K562 (cell line): ENCODE results near the gene TTN.

ENCODE experiments used
- CTCF ChIP-seq, 3 experiments: IDR thresholded peaks in 2 of 3; conservative IDR thresholded peaks in 1 of 3; 2 replicates each; pipeline ENCODE4 v1.5.1; 2011 to 2012; ENCODE audit warnings: low read length in 3 of 3, mild to moderate bottlenecking in 3 of 3, control low read depth in 2 of 3, improper control_type of control experiment in 1 of 3, inconsistent platforms in 1 of 3, low read depth in 1 of 3, mixed read lengths in 1 of 3, moderate library complexity in 1 of 3; ENCODE audit not compliant: insufficient read depth in 2 of 3
- E2F5 ChIP-seq: sonication (generic); formaldehyde crosslinking; IDR thresholded peaks from 2 replicates; pipeline ENCODE4 v1.8.0; 2022; ENCODE audit warnings: mild to moderate bottlenecking, missing genetic modification reagents
- RAD21 ChIP-seq, 2 experiments: fragments of 250-450 bp in 1 of 2; fragments of 450-650 bp in 1 of 2; sonication (Bioruptor Pico) in 1 of 2; formaldehyde crosslinking in 1 of 2; IDR thresholded peaks in 1 of 2; conservative IDR thresholded peaks in 1 of 2; 2 replicates each; pipeline versions ENCODE4 v1.4.0 to v1.8.0; 2020 to 2022; ENCODE audit warnings: mild to moderate bottlenecking in 2 of 2, moderate library complexity in 1 of 2
- TAF1 ChIP-seq: IDR thresholded peaks from 2 replicates; pipeline ENCODE4 v1.6.1; 2011; ENCODE audit warnings: mild to moderate bottlenecking, low read length, moderate library complexity; ENCODE audit not compliant: insufficient read depth, control insufficient read depth, severe bottlenecking; ENCODE audit errors: extremely low read depth

GRCh38 chr2:178602901-178603300, 204.3 kb downstream of the TTN start:
- TF ChIP-seq TAF1 (no peak), E2F5 (no peak), CTCF (IDR thresholded peaks at IDR 0.05 in 2 of 3, conservative IDR thresholded peaks at IDR 0.05 in 1 of 3; ENCODE audit: insufficient read depth in 2 of 3, low read depth in 1 of 3, low read length in 3 of 3) (no peak), RAD21 (CRISPR knock-in tag; conservative IDR thresholded peaks at IDR 0.05 in 1 of 2, IDR thresholded peaks at IDR 0.05 in 1 of 2) (no peak)
